Prostate gland (tissue), 2 donors: Measurements from ENCODE around the gene MRPL39.
A peak's percentile ranks its signal among the peaks of the same experiment; 100 is the strongest.

Source experiments
- CTCF ChIP-seq, 4 experiments: fragments of 200-600 bp in 2 of 4; fragments of 450-650 bp in 2 of 4; sonication (generic) in 2 of 4; IDR thresholded peaks; 1 replicate in 3 of 4; 2 replicates in 1 of 4; pipeline ENCODE4 v1.5.1; 2016 to 2019; ENCODE audit warnings: antibody characterized with exemption in 4 of 4, mild to moderate bottlenecking in 2 of 4, moderate library complexity in 2 of 4
- POLR2A ChIP-seq: fragments of 450-650 bp; IDR thresholded peaks from one replicate; pipeline ENCODE4 v1.6.1; 2016; ENCODE audit warnings: antibody characterized with exemption, mild to moderate bottlenecking

GRCh38 chr21:25608044-25608737, 910 bp upstream of the MRPL39 start:
- TF ChIP-seq POLR2A (no peak), CTCF (IDR thresholded peaks at IDR 0.05) (peak; percentile 70 to 91 (median 86))
